ENCODE data around the gene STARD7.
"Not testable (repeated sequence)": the region's sequence is repeated elsewhere in the genome, so short reads cannot be mapped to it uniquely, and the experiment has no call there.

The STARD7 gene

GRCh38 chr2:96191937-96192670, 16.5 kb downstream of the STARD7 start:
- no peak for DNase-seq

GRCh38 chr2:96188821-96189526, 19.7 kb downstream of the STARD7 start:
- DNase-seq, result no peak

- no peak for DNase-seq
Measured at GRCh38 chr2:96186562-96186961, 22.1 kb downstream of the STARD7 start.

- no peak for DNase-seq
Measured at GRCh38 chr2:96185516-96185915, 23.1 kb downstream of the STARD7 start.

GRCh38 chr2:96184989-96185388, 23.6 kb downstream of the STARD7 start:
- no peak for DNase-seq

- no peak for DNase-seq
Measured at GRCh38 chr2:96184188-96184587, 24.4 kb downstream of the STARD7 start.

- no peak for DNase-seq
Measured at GRCh38 chr2:96181529-96181928, 27.1 kb downstream of the STARD7 start.

- no peak for DNase-seq
Measured at GRCh38 chr2:96180521-96180920, 28.1 kb downstream of the STARD7 start.

GRCh38 chr2:96180002-96180401, 28.6 kb downstream of the STARD7 start:
- no peak for DNase-seq

- DNase-seq, result no peak
Measured at GRCh38 chr2:96176661-96177060, 32.0 kb downstream of the STARD7 start.

GRCh38 chr2:96175951-96176350, 32.7 kb downstream of the STARD7 start:
- no peak for DNase-seq

- DNase-seq, result peak; percentile 84
Measured at GRCh38 chr2:96174251-96175144, 34.1 kb downstream of the STARD7 start.

- DNase-seq, result no peak
Measured at GRCh38 chr2:96171831-96172230, 36.8 kb downstream of the STARD7 start.

GRCh38 chr2:96170626-96171025, 38.0 kb downstream of the STARD7 start:
- DNase-seq, result no peak

GRCh38 chr2:96169868-96170507, 38.6 kb downstream of the STARD7 start:
- DNase-seq, result no peak

GRCh38 chr2:96167407-96168013, 41.1 kb downstream of the STARD7 start:
- no peak for DNase-seq

GRCh38 chr2:96164459-96165184, 44.0 kb downstream of the STARD7 start:
- peak; percentile 28 for DNase-seq

- DNase-seq, result peak; percentile 46
Measured at GRCh38 chr2:96163768-96164429, 44.7 kb downstream of the STARD7 start.

- DNase-seq, result no peak
Measured at GRCh38 chr2:96163415-96163767, 45.2 kb downstream of the STARD7 start.

GRCh38 chr2:96161898-96162297, 46.7 kb downstream of the STARD7 start:
- no peak for DNase-seq

GRCh38 chr2:96160366-96160765, 48.3 kb downstream of the STARD7 start:
- not testable (repeated sequence) for DNase-seq
